Lower lobe of right lung (tissue), 2 donors: ENCODE measurements around the gene SLC28A1. TPM values are rescaled to one million over a fixed set of nuclear protein-coding genes. Genes with fewer than 3 reads are reported as not detected.

Source experiments
- ATAC-seq, 2 donors: fragments of 200-7000 bp; cut with Tn5 transposase; one replicate each; pipeline ENCODE4 v1.9.1; 2020 to 2022; ENCODE audit warnings: mild to moderate bottlenecking in 2 of 2, moderate library complexity in 2 of 2
- DNase-seq: peaks from one replicate; pipeline ENCODE4 v3.0.0-alpha.2; 2020
- H3K27ac ChIP-seq: fragments of 200-600 bp; one replicate; pipeline ENCODE4 v1.8.0; 2022
- H3K27me3 ChIP-seq: fragments of 200-600 bp; one replicate; pipeline ENCODE4 v1.8.0; 2022; ENCODE audit warnings: low read depth
- H3K36me3 ChIP-seq: fragments of 200-600 bp; one replicate; pipeline ENCODE4 v1.8.0; 2022; ENCODE audit warnings: mild to moderate bottlenecking
- H3K4me1 ChIP-seq: fragments of 200-600 bp; one replicate; pipeline ENCODE4 v1.8.0; 2022
- H3K4me3 ChIP-seq: fragments of 200-600 bp; one replicate; pipeline ENCODE4 v1.8.0; 2022; ENCODE audit warnings: mild to moderate bottlenecking
- H3K9me3 ChIP-seq: fragments of 200-600 bp; one replicate; pipeline ENCODE4 v1.8.0; 2022
- intact Hi-C: fragments of 100-400 bp; cut with DNase I; formaldehyde crosslinking; loops from one replicate; pipeline ENCODE4 v1.11.0; 2022
- total RNA-seq: library from RNA; stranded (reverse); fragmentation: NEBNext Ultra II Directional; extraction: Animal tissue kit (Norgen Biotek cat#: 25700); gene quantifications from one replicate; pipeline ENCODE4 v1.2.1, GENCODE V29; 2021
- TF ChIP-seq, protein P1 (sequence below): fragments of 200-600 bp; IDR thresholded peaks from one replicate; pipeline ENCODE4 v1.8.0; 2022; ENCODE audit warnings: antibody characterized with exemption, mild to moderate bottlenecking
- donor health status: DM: no; HTN: yes; CAD: no; lungs with severe emphysema.

The SLC28A1 gene
- total RNA-seq, 1 donor from 2014 or later, result not detected

DNA sequence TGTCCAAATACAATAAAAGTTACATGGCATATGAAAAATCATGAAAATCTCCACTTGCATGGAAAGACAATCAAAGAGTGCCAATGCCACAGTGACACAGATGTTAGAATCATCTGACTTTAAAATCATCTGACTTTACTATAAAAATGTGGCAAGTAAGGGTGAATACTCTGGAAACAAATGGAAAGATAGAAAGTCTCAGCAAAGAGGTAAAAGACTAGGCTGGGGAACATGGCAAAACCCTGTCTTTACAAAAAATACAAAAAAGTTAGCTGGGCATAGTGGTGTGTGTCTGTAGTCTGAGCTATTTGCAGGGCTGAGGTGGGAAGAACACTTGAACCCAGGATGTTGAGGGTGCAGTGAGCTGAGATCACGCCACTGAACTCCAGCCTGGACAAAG lies 38.2 kb upstream of the SLC28A1 start:
- Histone ChIP-seq H3K27ac (no peak overlapping the region), H3K27me3 (no peaks in the 10 kb centered on the region), H3K4me3 (no peak overlapping the region), H3K4me1 (peaks cover 8% of the 10 kb centered on the region), H3K9me3 (no peaks in the 10 kb centered on the region), H3K36me3 (no peaks in the 10 kb centered on the region)
- intact Hi-C loops, result no loop called here
- DNase-seq, result no peak
- TF ChIP-seq, protein P1, sequence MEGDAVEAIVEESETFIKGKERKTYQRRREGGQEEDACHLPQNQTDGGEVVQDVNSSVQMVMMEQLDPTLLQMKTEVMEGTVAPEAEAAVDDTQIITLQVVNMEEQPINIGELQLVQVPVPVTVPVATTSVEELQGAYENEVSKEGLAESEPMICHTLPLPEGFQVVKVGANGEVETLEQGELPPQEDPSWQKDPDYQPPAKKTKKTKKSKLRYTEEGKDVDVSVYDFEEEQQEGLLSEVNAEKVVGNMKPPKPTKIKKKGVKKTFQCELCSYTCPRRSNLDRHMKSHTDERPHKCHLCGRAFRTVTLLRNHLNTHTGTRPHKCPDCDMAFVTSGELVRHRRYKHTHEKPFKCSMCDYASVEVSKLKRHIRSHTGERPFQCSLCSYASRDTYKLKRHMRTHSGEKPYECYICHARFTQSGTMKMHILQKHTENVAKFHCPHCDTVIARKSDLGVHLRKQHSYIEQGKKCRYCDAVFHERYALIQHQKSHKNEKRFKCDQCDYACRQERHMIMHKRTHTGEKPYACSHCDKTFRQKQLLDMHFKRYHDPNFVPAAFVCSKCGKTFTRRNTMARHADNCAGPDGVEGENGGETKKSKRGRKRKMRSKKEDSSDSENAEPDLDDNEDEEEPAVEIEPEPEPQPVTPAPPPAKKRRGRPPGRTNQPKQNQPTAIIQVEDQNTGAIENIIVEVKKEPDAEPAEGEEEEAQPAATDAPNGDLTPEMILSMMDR, result no peak
- ATAC-seq, result no peak

DNA sequence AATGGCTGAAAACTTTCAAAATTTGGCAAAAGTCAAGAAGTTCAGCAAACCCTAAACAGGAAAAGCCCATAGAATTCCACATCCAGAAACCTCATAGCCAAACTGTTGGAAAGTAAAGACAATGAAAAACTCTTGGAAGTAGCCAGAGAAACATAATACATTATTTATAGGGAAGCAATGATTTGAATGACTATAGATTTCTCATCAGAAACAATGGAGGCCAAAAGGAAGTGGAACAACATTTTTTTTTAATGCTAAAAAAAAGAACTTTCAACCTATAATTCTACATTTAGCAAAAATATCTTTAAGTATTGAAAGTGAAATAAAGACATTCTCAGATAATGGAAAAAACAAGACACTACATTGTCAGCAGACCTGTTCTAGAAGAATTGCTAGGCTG lies 37.1 kb upstream of the SLC28A1 start:
- no peak overlapping the region for H3K27ac ChIP-seq

DNA sequence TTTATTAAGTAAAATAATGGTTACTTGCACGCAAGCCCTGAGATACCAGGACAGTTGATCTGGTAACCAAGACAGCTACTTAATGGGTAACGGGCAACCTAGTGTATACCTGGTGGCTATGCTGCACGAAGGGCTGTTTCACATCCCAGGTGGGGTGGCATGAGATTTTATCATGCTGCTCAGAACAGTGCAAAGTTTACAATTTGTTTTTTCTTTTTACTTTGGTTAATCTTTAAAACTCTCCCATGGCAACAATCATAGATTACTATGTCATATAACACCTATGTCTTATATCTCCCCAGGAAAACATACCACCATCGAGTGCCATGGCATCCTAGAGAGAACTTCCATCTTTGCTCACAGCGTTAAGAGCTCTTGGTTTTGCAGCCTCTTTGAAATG lies 32.2 kb upstream of the SLC28A1 start:
- Histone ChIP-seq H3K4me1 (no peaks in the 10 kb centered on the region), H3K27me3 (no peaks in the 10 kb centered on the region), H3K9me3 (no peaks in the 10 kb centered on the region), H3K4me3 (no peak overlapping the region), H3K27ac (no peak overlapping the region), H3K36me3 (peaks cover 5% of the 10 kb centered on the region)
- TF ChIP-seq, protein P1, result no peak
- ATAC-seq, result no peak
- DNase-seq, result no peak
- intact Hi-C loops, result no loop called here

More for the DNA sequence above, 37.1 kb upstream of the SLC28A1 start:
- Histone ChIP-seq H3K4me3 (no peak overlapping the region), H3K27me3 (no peaks in the 10 kb centered on the region), H3K4me1 (peaks cover 5% of the 10 kb centered on the region), H3K36me3 (no peaks in the 10 kb centered on the region), H3K9me3 (no peaks in the 10 kb centered on the region)
- intact Hi-C loops, result no loop called here
- no peak for DNase-seq
- TF ChIP-seq, protein P1, result no peak
- ATAC-seq, result no peak

DNA sequence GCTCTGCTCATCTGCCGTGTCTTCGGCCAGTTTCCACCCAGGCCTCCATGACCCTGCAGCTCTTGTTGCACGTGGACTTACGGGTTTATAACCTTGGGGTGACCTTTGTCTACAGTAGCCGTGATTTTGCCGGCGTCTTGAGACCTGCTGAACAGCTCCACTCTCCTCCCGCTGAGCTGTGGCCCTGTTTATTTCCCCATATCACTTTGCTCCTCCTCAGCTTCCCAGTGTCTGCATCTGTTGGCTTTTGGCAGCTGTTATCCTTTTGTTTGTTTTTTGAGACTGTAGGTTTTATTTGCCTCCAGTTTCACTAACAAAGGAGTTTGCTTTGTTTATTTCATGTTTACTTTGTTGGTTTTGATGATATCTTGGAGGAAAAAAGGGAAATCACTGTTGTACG lies 29.3 kb upstream of the SLC28A1 start:
- no peak overlapping the region for H3K27ac ChIP-seq
- no peak overlapping the region for H3K4me3 ChIP-seq
- TF ChIP-seq, protein P1, result no peak
- no peaks in the 10 kb centered on the region for H3K27me3 ChIP-seq
- no peaks in the 10 kb centered on the region for H3K4me1 ChIP-seq
- H3K36me3 ChIP-seq, result peaks cover 6% of the 10 kb centered on the region
- intact Hi-C loops, result no loop called here
- H3K9me3 ChIP-seq, result no peaks in the 10 kb centered on the region
- ATAC-seq (no peak), DNase-seq (no peak)

DNA sequence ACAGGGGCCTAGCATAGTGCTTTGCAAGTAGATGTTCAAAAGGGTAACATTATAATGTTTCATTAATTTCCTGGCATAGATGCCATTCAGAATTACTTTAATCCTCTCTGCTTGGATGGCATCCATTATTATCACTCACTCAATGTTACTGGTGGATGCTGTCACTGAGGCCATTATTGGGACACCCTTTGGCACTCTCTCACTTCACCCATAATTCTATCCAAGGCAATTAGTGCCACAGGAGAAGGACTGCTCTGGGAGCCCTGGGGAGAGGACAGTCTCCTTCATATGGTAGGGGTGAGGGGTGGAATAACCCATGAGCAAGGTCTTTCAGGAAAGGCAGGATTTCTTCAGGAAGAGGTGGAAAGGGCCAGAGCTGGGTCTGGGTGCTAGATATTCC lies 28.7 kb upstream of the SLC28A1 start:
- intact Hi-C loops, result no loop called here
- TF ChIP-seq, protein P1, result no peak
- H3K27ac ChIP-seq, result no peak overlapping the region
- H3K9me3 ChIP-seq, result no peaks in the 10 kb centered on the region
- no peaks in the 10 kb centered on the region for H3K27me3 ChIP-seq
- ATAC-seq (no peak), DNase-seq (no peak)
- H3K4me1 ChIP-seq, result no peaks in the 10 kb centered on the region
- peaks cover 6% of the 10 kb centered on the region for H3K36me3 ChIP-seq
- no peak overlapping the region for H3K4me3 ChIP-seq
